K562 (cell line): ENCODE data around the gene TBXAS1. TPM values are rescaled to one million over a fixed set of nuclear protein-coding genes. Genes with fewer than 3 reads are reported as not detected.

Experiments used
- ATF3 ChIP-seq, 2 experiments: fragments of 450-650 bp in 1 of 2; sonication (generic) in 1 of 2; formaldehyde crosslinking in 1 of 2; IDR thresholded peaks in 1 of 2; conservative IDR thresholded peaks in 1 of 2; 2 replicates each; pipeline versions ENCODE4 v1.6.1 to v1.8.1; 2016 to 2023; ENCODE audit warnings: mild to moderate bottlenecking in 2 of 2, moderate library complexity in 2 of 2, inconsistent platforms in 1 of 2, missing genetic modification reagents in 1 of 2
- BHLHE40 ChIP-seq: IDR thresholded peaks from 2 replicates; pipeline ENCODE4 v1.6.1; 2011; ENCODE audit warnings: low read length, improper control_type of control experiment
- FOXA1 ChIP-seq: fragments of 450-650 bp; IDR thresholded peaks from 2 replicates; pipeline ENCODE4 v1.6.1; 2016; ENCODE audit warnings: mild to moderate bottlenecking, borderline replicate concordance
- SIN3B ChIP-seq: fragments of 450-650 bp; IDR thresholded peaks from 2 replicates; pipeline ENCODE4 v1.6.1; 2017; ENCODE audit warnings: low read depth, mild to moderate bottlenecking, moderate library complexity
- SMC3 ChIP-seq: conservative IDR thresholded peaks from 2 replicates; pipeline ENCODE4 v1.6.1; 2011; ENCODE audit warnings: low read depth, low read length, improper control_type of control experiment; ENCODE audit not compliant: insufficient read depth
- TAL1 ChIP-seq: fragments of 450-650 bp; IDR thresholded peaks from 2 replicates; pipeline ENCODE4 v1.6.1; 2016; ENCODE audit warnings: mild to moderate bottlenecking
- TSHZ1 ChIP-seq: fragments of 250-450 bp; sonication (Bioruptor Pico); IDR thresholded peaks from 2 replicates; pipeline ENCODE4 v1.4.0; 2020; ENCODE audit warnings: mild to moderate bottlenecking, moderate library complexity
- XRCC3 ChIP-seq: fragments of 450-650 bp; IDR thresholded peaks from 2 replicates; pipeline ENCODE4 v1.6.1; 2017; ENCODE audit warnings: mild to moderate bottlenecking, moderate library complexity
- ZBTB34 ChIP-seq: fragments of 250-450 bp; sonication (Bioruptor Pico); IDR thresholded peaks from 2 replicates; pipeline ENCODE4 v1.8.0; 2021; ENCODE audit warnings: mild to moderate bottlenecking, moderate library complexity
- ZNF277 ChIP-seq: fragments of 250-450 bp; sonication (Bioruptor Pico); IDR thresholded peaks from 2 replicates; pipeline ENCODE4 v1.8.0; 2022; ENCODE audit warnings: inconsistent platforms, mild to moderate bottlenecking, moderate library complexity, borderline replicate concordance
- ZNF398 ChIP-seq: fragments of 250-450 bp; sonication (Bioruptor Pico); IDR thresholded peaks from 2 replicates; pipeline ENCODE4 v1.8.0; 2021; ENCODE audit warnings: moderate library complexity, mild to moderate bottlenecking, inconsistent platforms
- ZNF507 ChIP-seq: conservative IDR thresholded peaks from 2 replicates; pipeline ENCODE4 v1.6.1; 2017; ENCODE audit warnings: missing genetic modification characterization, missing compliant biosample characterization
- ZNF592 ChIP-seq: fragments of 450-650 bp; IDR thresholded peaks from 2 replicates; pipeline ENCODE4 v1.6.1; 2017; ENCODE audit warnings: antibody characterized with exemption, mild to moderate bottlenecking
- ZNF77 ChIP-seq: fragments of 250-450 bp; sonication (Bioruptor Pico); IDR thresholded peaks from 2 replicates; pipeline ENCODE4 v1.5.0; 2020
- polyA plus RNA-seq, 8 experiments: library from polyadenylated mRNA; depleted of rRNA in 4 of 8; stranded (reverse) in 5 of 8; unstranded in 3 of 8; fragments of >200 nt; fragmentation: Nextera tagmentation in 2 of 8; fragmentation: Illumina TruSeq in 1 of 8; extraction: Ambion mirVana in 2 of 8; extraction: Trizol in 1 of 8; gene quantifications; 2 replicates each; pipeline versions ENCODE4 v1.2.1 to v1.2.3, GENCODE V29; 2011 to 2014; ENCODE audit warnings: inconsistent platforms in 1 of 8, missing spikeins in 1 of 8
- total RNA-seq, 7 experiments: library from RNA; depleted of rRNA in 6 of 7; stranded (reverse); fragments of >200 nt in 6 of 7; fragmentation: Illumina TruSeq in 2 of 7; extraction: Trizol in 2 of 7; gene quantifications; 2 replicates each; pipeline versions ENCODE4 v1.2.1 to v1.2.3, GENCODE V29; 2011 to 2021; ENCODE audit warnings: low replicate concordance in 1 of 7

Gene TBXAS1
- total and polyA plus RNA-seq, 9 of the 15 experiments (the other 6 are each of a cell fraction or from before 2014, with no cell fraction given), result 1.1 to 8.3 (median 1.9) TPM

GRCh38 chr7:139915268-139915863 is 86.3 kb downstream of the TBXAS1 start (continued):
- TF ChIP-seq TSHZ1 (no peak), ZNF398 (no peak), TAL1 (no peak), SMC3 (no peak), ZNF277 (CRISPR knock-in tag) (no peak), FOXA1 (0 out of 2 replicates have a peak, but pooled peaks have one; percentile 3), XRCC3 (no peak), ZBTB34 (CRISPR knock-in tag) (no peak), ZNF77 (CRISPR knock-in tag) (no peak), ZNF507 (no peak), ZNF592 (no peak), BHLHE40 (no peak), ATF3 (IDR thresholded peaks at IDR 0.05) (peak; percentile 66), ATF3 (CRISPR knock-in tag; conservative IDR thresholded peaks at IDR 0.05) (no peak), SIN3B (no peak)
